22Rv1 (cell line): ENCODE data around the gene ATP5F1D.

Experiments
- H3K27ac ChIP-seq: fragments of 450-650 bp; 2 replicates; pipeline ENCODE4 v1.5.1; 2017
- CTCF ChIP-seq: fragments of 450-650 bp; IDR thresholded peaks from 2 replicates; pipeline ENCODE4 v1.5.1; 2017; ENCODE audit warnings: mild to moderate bottlenecking
- ZFX ChIP-seq: fragments of 450-650 bp; IDR thresholded peaks from 2 replicates; pipeline ENCODE4 v1.6.1; 2017; ENCODE audit warnings: antibody characterized with exemption, borderline replicate concordance

ATP5F1D gene

GRCh38 chr19:1269065-1269477 lies 27.5 kb downstream of the ATP5F1D start, which contains the start of gene CIRBP:
Gene CIRBP, plus strand, starts transcription at chr19:1269332. Its CDS starts 1,602 bp downstream, at chr19:1270934.
- TF ChIP-seq ZFX: no peak
- no peak for TF ChIP-seq CTCF
- peak within 1 kb of the TSS; percentile 99 for H3K27ac ChIP-seq

DNA sequence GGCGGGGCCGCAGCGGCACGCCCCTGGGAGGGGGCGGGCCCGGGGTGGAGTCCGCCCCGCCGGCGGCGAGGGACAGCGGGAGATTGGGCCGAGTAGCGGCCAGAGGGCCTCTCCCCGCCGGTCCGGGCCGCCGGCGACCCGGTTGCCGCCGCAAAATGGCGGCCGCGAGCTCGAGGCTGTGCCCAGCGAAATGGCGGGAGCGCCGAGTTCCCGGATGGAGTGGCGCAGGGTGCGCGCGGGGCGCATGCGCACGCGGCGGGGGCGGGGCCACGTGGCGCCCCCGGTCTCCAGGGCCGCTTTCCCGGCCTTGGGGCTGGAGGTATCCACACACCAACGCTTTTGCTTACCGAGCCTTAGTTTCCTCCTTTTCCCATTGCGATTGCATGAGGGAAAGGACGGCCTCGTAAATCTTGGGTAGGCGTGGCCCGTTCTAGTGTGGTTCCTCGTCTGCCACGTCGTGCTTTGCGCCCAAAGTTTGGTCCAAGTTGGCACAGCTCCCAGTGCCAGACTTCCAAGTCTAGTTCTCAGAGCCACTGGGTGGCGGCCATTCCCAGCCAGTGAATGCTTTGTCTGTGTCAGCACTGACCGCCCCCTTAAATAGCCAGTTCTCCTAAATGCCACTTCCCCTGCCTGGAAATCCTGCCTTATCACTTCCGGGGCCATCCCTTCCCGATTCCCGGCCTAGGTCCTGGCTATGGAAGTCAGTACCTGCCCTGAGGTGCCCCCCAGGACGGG lies 28.1 kb downstream of the ATP5F1D start:
- peak overlapping the region; percentile 99 for H3K27ac ChIP-seq
- TF ChIP-seq ZFX (no peak), CTCF (no peak)

GRCh38 chr19:1270213-1270853 lies 28.8 kb downstream of the ATP5F1D start:
- H3K27ac ChIP-seq: peak overlapping the region; percentile 99
- no peak for TF ChIP-seq CTCF
- no peak for TF ChIP-seq ZFX

DNA sequence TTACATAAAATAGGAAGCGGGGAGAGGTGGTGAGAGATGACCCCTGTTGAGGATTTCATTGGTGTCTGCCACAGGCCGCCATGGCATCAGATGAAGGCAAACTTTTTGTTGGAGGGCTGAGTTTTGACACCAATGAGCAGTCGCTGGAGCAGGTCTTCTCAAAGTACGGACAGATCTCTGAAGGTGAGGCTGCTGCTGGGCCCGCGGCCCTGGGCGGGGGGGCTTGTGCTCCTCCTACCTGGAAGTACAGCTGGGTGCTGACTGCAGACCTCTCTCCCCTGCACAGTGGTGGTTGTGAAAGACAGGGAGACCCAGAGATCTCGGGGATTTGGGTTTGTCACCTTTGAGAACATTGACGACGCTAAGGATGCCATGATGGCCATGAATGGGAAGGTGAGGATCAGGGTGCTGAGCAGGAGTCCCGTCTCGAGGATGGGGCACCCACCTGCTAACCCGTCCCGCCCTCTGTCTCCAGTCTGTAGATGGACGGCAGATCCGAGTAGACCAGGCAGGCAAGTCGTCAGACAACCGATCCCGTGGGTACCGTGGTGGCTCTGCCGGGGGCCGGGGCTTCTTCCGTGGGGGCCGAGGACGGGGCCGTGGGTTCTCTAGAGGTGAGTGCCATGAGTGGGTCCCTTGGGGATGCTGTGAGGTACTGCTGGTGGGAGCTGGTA lies 29.4 kb downstream of the ATP5F1D start:
- peak overlapping the region; percentile 99 for H3K27ac ChIP-seq
- no peak for TF ChIP-seq ZFX
- no peak for TF ChIP-seq CTCF

DNA sequence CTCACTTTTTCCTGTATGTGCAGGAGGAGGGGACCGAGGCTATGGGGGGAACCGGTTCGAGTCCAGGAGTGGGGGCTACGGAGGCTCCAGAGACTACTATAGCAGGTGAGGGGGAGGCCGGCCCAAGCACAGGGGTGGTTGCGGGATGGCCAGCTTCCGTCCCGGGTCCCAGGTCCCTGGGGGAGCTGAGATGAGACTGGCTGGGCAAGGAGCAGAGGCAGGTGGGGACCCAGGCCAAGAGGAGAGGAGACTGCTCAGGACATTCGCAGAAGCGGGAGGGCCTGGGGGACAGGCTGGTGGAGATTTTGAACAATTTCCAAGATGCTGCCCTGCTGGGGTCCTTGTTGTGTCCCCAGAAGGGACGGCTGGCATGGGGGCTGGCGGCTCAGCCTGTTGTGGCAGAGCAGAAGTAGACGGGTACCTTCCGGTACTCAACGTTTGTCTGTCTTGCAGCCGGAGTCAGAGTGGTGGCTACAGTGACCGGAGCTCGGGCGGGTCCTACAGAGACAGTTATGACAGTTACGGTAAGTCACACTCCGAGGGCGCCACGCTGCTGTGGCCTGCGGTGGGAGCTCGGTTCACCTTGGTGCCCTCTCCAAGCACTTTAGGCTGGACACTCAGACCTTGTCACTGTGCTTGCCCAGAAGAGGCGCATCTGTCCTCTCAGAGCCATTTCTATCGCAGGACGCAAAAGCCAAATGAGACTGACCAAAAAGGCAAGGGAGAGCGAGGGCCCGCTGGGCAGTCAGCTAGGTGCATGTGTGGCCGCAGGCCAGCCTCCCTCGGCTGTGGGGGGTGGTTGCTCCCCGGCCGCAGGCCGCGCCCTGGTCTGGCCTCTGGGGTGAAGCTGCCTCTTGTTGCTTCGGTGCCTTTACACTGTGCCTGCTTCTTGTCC lies 30.2 kb downstream of the ATP5F1D start:
- TF ChIP-seq ZFX (no peak), CTCF (no peak)
- H3K27ac ChIP-seq: peak overlapping the region; percentile 99

- H3K27ac ChIP-seq: peak overlapping the region; percentile 99
- no peak for TF ChIP-seq CTCF
- no peak for TF ChIP-seq ZFX
These were observed 31.1 kb downstream of the ATP5F1D start for GRCh38 chr19:1272423-1273262.
